WERI-Rb-1 (cell line): ENCODE measurements around the gene TOGARAM2.

Experiments
- DNase-seq: peaks from one replicate; pipeline ENCODE4 v3.0.0-alpha.2; 2020
- H3K27ac ChIP-seq: fragments of 250-450 bp; sonication (Bioruptor Pico); 2 replicates; pipeline ENCODE4 v1.5.1; 2020; ENCODE audit warnings: mild to moderate bottlenecking, moderate library complexity
- H3K27me3 ChIP-seq: fragments of 250-450 bp; sonication (Bioruptor Pico); 2 replicates; pipeline ENCODE4 v1.5.1; 2021; ENCODE audit warnings: mild to moderate bottlenecking, low read depth, moderate library complexity; ENCODE audit not compliant: insufficient read depth, severe bottlenecking
- H3K36me3 ChIP-seq: fragments of 250-450 bp; sonication (Bioruptor Pico); 2 replicates; pipeline ENCODE4 v1.5.1; 2020; ENCODE audit warnings: mild to moderate bottlenecking, moderate library complexity
- H3K4me3 ChIP-seq: 2 replicates; pipeline ENCODE4 v1.5.1; 2011; ENCODE audit warnings: low read depth, mild to moderate bottlenecking, control low read depth, low read length
- H3K9me3 ChIP-seq: fragments of 250-450 bp; sonication (Bioruptor Pico); 2 replicates; pipeline ENCODE4 v1.5.1; 2021; ENCODE audit warnings: mild to moderate bottlenecking, moderate library complexity; ENCODE audit not compliant: severe bottlenecking
- TF ChIP-seq, protein P1 (sequence below): IDR thresholded peaks from 2 replicates; pipeline ENCODE4 v1.5.1; 2011; ENCODE audit warnings: low read depth, mild to moderate bottlenecking, control low read depth, inconsistent platforms, low read length

The TOGARAM2 gene

GRCh38 chr2:29071032-29071975 is 90.2 kb downstream of the TOGARAM2 start:
- no peak for DNase-seq
- no peak overlapping the region for H3K27ac ChIP-seq
- TF ChIP-seq, protein P1, sequence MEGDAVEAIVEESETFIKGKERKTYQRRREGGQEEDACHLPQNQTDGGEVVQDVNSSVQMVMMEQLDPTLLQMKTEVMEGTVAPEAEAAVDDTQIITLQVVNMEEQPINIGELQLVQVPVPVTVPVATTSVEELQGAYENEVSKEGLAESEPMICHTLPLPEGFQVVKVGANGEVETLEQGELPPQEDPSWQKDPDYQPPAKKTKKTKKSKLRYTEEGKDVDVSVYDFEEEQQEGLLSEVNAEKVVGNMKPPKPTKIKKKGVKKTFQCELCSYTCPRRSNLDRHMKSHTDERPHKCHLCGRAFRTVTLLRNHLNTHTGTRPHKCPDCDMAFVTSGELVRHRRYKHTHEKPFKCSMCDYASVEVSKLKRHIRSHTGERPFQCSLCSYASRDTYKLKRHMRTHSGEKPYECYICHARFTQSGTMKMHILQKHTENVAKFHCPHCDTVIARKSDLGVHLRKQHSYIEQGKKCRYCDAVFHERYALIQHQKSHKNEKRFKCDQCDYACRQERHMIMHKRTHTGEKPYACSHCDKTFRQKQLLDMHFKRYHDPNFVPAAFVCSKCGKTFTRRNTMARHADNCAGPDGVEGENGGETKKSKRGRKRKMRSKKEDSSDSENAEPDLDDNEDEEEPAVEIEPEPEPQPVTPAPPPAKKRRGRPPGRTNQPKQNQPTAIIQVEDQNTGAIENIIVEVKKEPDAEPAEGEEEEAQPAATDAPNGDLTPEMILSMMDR, result no peak
- H3K4me3 ChIP-seq, result no peak overlapping the region
- no peaks in the 10 kb centered on the region for H3K36me3 ChIP-seq
- H3K27me3 ChIP-seq, result no peaks in the 10 kb centered on the region
- peaks cover 32% of the 10 kb centered on the region for H3K9me3 ChIP-seq

GRCh38 chr2:29072251-29072650 is 91.2 kb downstream of the TOGARAM2 start:
- no peak for DNase-seq
- H3K27ac ChIP-seq, result no peak overlapping the region
- no peak overlapping the region for H3K4me3 ChIP-seq
- TF ChIP-seq, protein P1, result no peak
- no peaks in the 10 kb centered on the region for H3K36me3 ChIP-seq
- H3K27me3 ChIP-seq, result no peaks in the 10 kb centered on the region
- H3K9me3 ChIP-seq, result peaks cover 32% of the 10 kb centered on the region

DNA sequence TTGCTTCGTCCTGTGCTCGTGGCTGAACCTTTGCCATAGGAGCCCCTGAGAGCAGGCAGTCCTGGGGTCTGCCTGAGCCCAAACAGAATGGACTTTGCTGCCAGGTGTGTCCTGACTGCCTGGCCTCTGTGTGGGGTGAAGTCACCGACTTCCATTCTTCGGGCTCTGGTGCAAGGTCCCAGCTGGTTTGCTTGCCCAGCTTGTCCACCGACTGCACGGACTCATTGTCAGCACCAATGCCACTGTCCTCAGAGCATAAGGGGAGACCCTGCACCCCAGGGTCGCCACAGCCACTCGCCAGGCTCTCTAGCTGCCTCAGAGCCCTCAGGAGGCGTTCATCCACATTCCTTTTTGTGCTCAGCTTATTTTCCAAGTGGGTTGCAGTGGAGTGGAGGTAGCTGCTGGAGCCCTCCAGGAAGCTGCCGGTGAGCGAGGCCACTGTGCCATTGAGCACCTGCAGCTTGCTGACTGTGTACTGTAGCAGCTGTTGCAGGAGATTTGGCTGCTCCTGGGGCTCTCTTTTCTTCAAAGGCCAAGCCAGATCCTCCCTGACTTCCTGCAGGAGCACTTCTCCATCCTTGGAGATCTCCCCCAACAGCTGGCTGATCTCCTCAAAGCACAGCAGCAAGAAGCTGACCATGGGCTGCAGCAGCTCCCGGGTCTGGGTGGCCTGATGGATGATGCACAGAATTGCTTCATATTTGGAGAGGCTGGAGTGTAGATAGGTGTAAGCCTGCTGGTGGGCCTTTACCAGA is 92.0 kb downstream of the TOGARAM2 start:
- Histone ChIP-seq H3K36me3 (no peaks in the 10 kb centered on the region), H3K27ac (peak overlapping the region; percentile 5), H3K4me3 (no peak overlapping the region), H3K27me3 (no peaks in the 10 kb centered on the region), H3K9me3 (peaks cover 40% of the 10 kb centered on the region)
- no peak for DNase-seq
- TF ChIP-seq, protein P1, result no peak

GRCh38 chr2:29073933-29074332 is 92.8 kb downstream of the TOGARAM2 start:
- TF ChIP-seq, protein P1, result no peak
- Histone ChIP-seq H3K36me3 (no peaks in the 10 kb centered on the region), H3K27me3 (no peaks in the 10 kb centered on the region), H3K27ac (peak overlapping the region; percentile 68), H3K9me3 (peaks cover 48% of the 10 kb centered on the region), H3K4me3 (peak overlapping the region; percentile 1; the same call in 1 of the 2 replicates)
- no peak for DNase-seq

- Histone ChIP-seq H3K9me3 (peaks cover 52% of the 10 kb centered on the region), H3K36me3 (no peaks in the 10 kb centered on the region), H3K27me3 (no peaks in the 10 kb centered on the region), H3K4me3 (peak within 1 kb of the TSS; percentile 1; the same call in 1 of the 2 replicates), H3K27ac (peak within 1 kb of the TSS; percentile 68)
- TF ChIP-seq, protein P1, result no peak
- peak; percentile 91 for DNase-seq
These were observed 93.3 kb downstream of the TOGARAM2 start, which contains the start of gene PCARE for GRCh38 chr2:29074411-29074810. Gene PCARE, minus strand, starts transcription at chr2:29074523. Its CDS starts 262 bp downstream, at chr2:29074261.
